OCI-LY3 (cell line): Measurements from ENCODE around the gene ELFN1.

ENCODE experiments used
- H2AFZ ChIP-seq: fragments of 200-600, 300-600 bp; shearing (Covaris generic); 2 replicates; pipeline ENCODE4 v1.6.0; 2014; ENCODE audit warnings: antibody characterized with exemption, low read depth, low read length
- H3K27ac ChIP-seq: fragments of 200-600, 300-600 bp; sonication (generic); 2 replicates; pipeline ENCODE4 v1.5.1; 2014; ENCODE audit warnings: mild to moderate bottlenecking, low read length, moderate library complexity, mixed read lengths
- H3K27me3 ChIP-seq: fragments of 200-600, 300-600 bp; sonication (generic); 2 replicates; pipeline ENCODE4 v1.6.1; 2014; ENCODE audit warnings: low read depth, low read length, mixed read lengths
- H3K36me3 ChIP-seq: fragments of 200-600, 300-600 bp; sonication (generic); replicated peaks from 2 replicates; pipeline ENCODE3; 2014; ENCODE audit warnings: low read depth, low read length, mixed read lengths
- H3K4me1 ChIP-seq: fragments of 300-600, 200-600 bp; sonication (generic); 2 replicates; pipeline ENCODE4 v1.6.1; 2014; ENCODE audit warnings: low read length, mixed read lengths
- H3K4me2 ChIP-seq: fragments of 200-600, 300-600 bp; sonication (generic); 2 replicates; pipeline ENCODE4 v1.6.1; 2014; ENCODE audit warnings: low read length, mixed read lengths
- H3K4me3 ChIP-seq: fragments of 300-600, 200-600 bp; sonication (generic); 2 replicates; pipeline ENCODE4 v1.5.1; 2014; ENCODE audit warnings: antibody characterized with exemption, mild to moderate bottlenecking, low read length, moderate library complexity
- H3K79me2 ChIP-seq: fragments of 300-600, 200-600 bp; shearing (Covaris generic); 2 replicates; pipeline ENCODE4 v1.6.1; 2014; ENCODE audit warnings: mild to moderate bottlenecking, low read length, mixed read lengths
- H3K9ac ChIP-seq: fragments of 300-600, 200-600 bp; shearing (Covaris generic); 2 replicates; pipeline ENCODE4 v1.6.0; 2014; ENCODE audit warnings: mild to moderate bottlenecking, low read length, moderate library complexity
- H3K9me3 ChIP-seq: fragments of 200-600, 300-600 bp; shearing (Covaris generic); 2 replicates; pipeline ENCODE4 v1.6.1; 2014; ENCODE audit warnings: low read length, mixed read lengths; ENCODE audit not compliant: insufficient read depth
- H4K20me1 ChIP-seq: fragments of 200-600, 300-600 bp; sonication (generic); 2 replicates; pipeline ENCODE4 v1.6.1; 2016; ENCODE audit warnings: low read length, mixed read lengths; ENCODE audit not compliant: insufficient read depth
- EZH2phosphoT487 ChIP-seq: fragments of 200-600 bp; shearing (Covaris generic); IDR thresholded peaks from 2 replicates; pipeline ENCODE4 v1.6.1; 2018; ENCODE audit warnings: antibody characterized with exemption, mixed run types, low read depth
- TF ChIP-seq, protein P1 (sequence below): fragments of 200-600, 300-600 bp; sonication (generic); IDR thresholded peaks from 2 replicates; pipeline ENCODE4 v1.5.1; 2014; ENCODE audit warnings: antibody characterized with exemption, low read length, low read depth

ELFN1 gene

DNA sequence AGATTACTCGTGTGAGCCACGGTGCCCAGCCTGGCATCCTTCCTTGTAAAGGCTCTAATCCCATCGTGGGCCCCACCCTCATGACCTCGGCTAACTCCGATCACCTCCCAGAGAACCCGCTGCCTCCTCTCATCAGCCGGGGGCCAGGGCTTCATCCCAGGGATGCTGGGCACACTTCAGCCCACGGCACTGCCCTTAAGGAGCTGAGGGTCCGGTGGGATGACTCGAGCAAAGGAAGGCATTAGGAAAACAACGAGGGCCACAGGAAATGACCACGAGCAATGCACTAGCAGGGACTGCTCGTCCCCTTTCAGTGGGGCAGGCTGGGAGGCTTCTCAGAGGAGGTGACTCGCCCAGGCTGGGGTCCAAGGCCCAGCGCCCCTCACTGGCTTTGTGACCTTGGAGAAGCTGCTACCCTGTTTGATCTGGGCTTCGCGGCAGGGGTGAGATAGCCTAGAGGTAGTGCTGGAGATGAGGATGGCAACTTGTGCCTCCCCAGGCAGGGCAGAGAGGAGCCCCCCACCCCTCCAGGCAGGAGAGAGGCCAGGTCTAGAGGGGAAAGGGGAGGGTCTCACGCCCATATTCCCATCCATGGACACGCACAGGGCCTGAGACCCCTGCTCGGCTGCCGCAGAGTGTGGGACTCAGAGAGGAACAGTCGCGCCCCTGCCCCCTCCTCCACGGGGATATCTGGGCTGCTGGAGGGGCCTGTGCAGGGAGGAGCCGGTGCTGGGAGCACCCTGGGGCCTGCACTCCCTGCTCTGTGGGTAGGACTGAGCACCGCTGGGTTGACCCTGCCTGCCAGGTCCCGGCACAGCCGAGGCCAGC, 26.8 kb downstream of the ELFN1 start:
- H3K9ac ChIP-seq: no peak overlapping the region
- no peak overlapping the region for H3K4me2 ChIP-seq
- no peaks in the 10 kb centered on the region for H4K20me1 ChIP-seq
- no peak for TF ChIP-seq EZH2phosphoT487
- H3K4me1 ChIP-seq: no peaks in the 10 kb centered on the region
- H3K27me3 ChIP-seq: no peaks in the 10 kb centered on the region
- no peak overlapping the region for H3K4me3 ChIP-seq
- H3K36me3 ChIP-seq: no peaks in the 10 kb centered on the region
- no peaks in the 10 kb centered on the region for H3K79me2 ChIP-seq
- no peaks in the 10 kb centered on the region for H3K9me3 ChIP-seq
- no peak overlapping the region for H3K27ac ChIP-seq
- H2AFZ ChIP-seq: no peak overlapping the region

GRCh38 chr7:1697499-1698125, 27.5 kb downstream of the ELFN1 start:
- Histone ChIP-seq H3K4me2 (no peak overlapping the region), H3K79me2 (no peaks in the 10 kb centered on the region), H3K9me3 (no peaks in the 10 kb centered on the region), H3K36me3 (no peaks in the 10 kb centered on the region), H2AFZ (no peak overlapping the region), H3K4me3 (no peak overlapping the region), H4K20me1 (no peaks in the 10 kb centered on the region), H3K27ac (no peak overlapping the region), H3K9ac (no peak overlapping the region), H3K27me3 (no peaks in the 10 kb centered on the region), H3K4me1 (no peaks in the 10 kb centered on the region)
- TF ChIP-seq, protein P1, sequence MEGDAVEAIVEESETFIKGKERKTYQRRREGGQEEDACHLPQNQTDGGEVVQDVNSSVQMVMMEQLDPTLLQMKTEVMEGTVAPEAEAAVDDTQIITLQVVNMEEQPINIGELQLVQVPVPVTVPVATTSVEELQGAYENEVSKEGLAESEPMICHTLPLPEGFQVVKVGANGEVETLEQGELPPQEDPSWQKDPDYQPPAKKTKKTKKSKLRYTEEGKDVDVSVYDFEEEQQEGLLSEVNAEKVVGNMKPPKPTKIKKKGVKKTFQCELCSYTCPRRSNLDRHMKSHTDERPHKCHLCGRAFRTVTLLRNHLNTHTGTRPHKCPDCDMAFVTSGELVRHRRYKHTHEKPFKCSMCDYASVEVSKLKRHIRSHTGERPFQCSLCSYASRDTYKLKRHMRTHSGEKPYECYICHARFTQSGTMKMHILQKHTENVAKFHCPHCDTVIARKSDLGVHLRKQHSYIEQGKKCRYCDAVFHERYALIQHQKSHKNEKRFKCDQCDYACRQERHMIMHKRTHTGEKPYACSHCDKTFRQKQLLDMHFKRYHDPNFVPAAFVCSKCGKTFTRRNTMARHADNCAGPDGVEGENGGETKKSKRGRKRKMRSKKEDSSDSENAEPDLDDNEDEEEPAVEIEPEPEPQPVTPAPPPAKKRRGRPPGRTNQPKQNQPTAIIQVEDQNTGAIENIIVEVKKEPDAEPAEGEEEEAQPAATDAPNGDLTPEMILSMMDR: no peak
- no peak for TF ChIP-seq EZH2phosphoT487

- no peaks in the 10 kb centered on the region for H3K79me2 ChIP-seq
- H3K9me3 ChIP-seq: no peaks in the 10 kb centered on the region
- no peak overlapping the region for H2AFZ ChIP-seq
- no peaks in the 10 kb centered on the region for H3K4me1 ChIP-seq
- TF ChIP-seq, protein P1: no peak
- no peak overlapping the region for H3K27ac ChIP-seq
- H3K4me3 ChIP-seq: no peak overlapping the region
- H3K4me2 ChIP-seq: no peak overlapping the region
- no peaks in the 10 kb centered on the region for H3K36me3 ChIP-seq
- H3K9ac ChIP-seq: no peak overlapping the region
- no peaks in the 10 kb centered on the region for H3K27me3 ChIP-seq
- no peaks in the 10 kb centered on the region for H4K20me1 ChIP-seq
These were observed 28.1 kb downstream of the ELFN1 start for GRCh38 chr7:1698201-1698600.

- Histone ChIP-seq H3K79me2 (no peaks in the 10 kb centered on the region), H4K20me1 (no peaks in the 10 kb centered on the region), H3K27me3 (no peaks in the 10 kb centered on the region)
These were observed 28.9 kb downstream of the ELFN1 start for GRCh38 chr7:1698951-1699350.

More at GRCh38 chr7:1698951-1699350, 28.9 kb downstream of the ELFN1 start:
- TF ChIP-seq EZH2phosphoT487: no peak
- TF ChIP-seq, protein P1: no peak
- Histone ChIP-seq H3K4me2 (no peak overlapping the region), H3K36me3 (no peaks in the 10 kb centered on the region), H3K9me3 (no peaks in the 10 kb centered on the region), H2AFZ (no peak overlapping the region), H3K4me1 (no peaks in the 10 kb centered on the region), H3K27ac (no peak overlapping the region), H3K4me3 (no peak overlapping the region), H3K9ac (no peak overlapping the region)
